GM12801 (cell line): Measurements from ENCODE around the gene ZNF248.

Experiments
- CTCF ChIP-seq: IDR thresholded peaks from one replicate; pipeline ENCODE4 v1.5.1; 2011; ENCODE audit warnings: control low read depth; ENCODE audit not compliant: insufficient read length; ENCODE audit errors: extremely low read depth

Gene ZNF248

GRCh38 chr10:37741831-37742230 is 115.6 kb downstream of the ZNF248 start:
- no peak for TF ChIP-seq CTCF

DNA sequence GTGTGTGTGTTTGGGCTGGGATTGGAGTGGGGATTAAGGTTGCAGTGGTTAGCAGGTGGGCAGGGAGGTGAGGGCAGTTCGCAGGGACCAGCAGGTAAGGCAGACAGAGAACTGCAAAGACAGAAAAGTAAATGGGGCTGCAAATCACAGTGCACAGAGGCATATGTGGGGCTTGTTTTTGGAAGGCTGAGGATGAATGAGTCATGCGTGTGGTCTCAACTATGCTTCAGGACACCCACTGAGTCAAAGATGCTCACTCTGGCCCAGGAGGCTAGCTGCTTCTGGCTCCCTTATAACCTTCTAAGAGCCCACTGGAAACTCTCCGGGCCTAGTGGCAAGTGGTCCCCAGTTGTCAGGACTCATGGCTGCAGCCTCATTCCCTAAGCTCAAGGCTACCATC is 118.2 kb downstream of the ZNF248 start:
- TF ChIP-seq CTCF, result no peak

- no peak for TF ChIP-seq CTCF
Observed at GRCh38 chr10:37737336-37737735, 120.1 kb downstream of the ZNF248 start.

DNA sequence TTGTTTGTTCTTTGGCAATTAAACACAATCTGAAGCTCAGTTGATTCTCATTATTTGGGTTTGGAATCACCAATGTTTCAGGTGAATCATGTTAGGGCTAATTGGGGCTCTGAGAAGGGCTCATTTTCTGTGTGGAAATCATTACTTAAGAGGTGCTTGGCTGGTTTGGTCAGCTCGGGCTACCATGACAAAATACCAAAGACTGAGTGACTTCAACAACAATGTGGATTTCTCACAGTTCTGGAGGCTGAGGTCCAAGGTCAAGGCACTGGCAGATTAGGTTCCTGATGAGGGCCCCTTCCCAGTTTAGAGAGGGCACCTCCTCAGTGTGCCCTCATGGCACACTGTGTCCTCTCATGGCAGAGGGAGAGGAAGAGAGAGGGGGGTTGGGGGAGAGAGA is 121.3 kb downstream of the ZNF248 start:
- TF ChIP-seq CTCF, result no peak

DNA sequence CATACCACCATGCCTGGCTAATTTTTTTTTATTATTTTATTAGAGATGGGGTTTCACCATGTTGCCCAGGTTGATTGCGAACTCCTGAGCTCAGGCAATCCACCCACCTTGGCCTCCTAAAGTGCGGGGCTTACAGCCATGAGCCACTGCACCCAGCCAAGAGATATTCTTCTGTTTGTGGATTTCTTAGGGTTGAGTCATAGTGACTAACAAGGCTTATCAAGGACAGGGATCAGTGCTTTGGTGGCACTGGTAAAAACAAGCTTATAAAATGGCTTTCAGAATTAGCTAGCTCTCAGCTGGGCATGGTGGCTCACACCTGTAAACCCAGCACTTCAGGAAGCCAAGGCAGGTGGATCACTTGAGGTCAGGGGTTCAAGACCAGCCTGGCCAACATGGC is 122.4 kb downstream of the ZNF248 start:
- TF ChIP-seq CTCF, result no peak
